ENCODE results near the gene CYP46A1.

The CYP46A1 gene

GRCh38 chr14:99716850-99717681 lies 33.0 kb downstream of the CYP46A1 start:
- no peak for DNase-seq

GRCh38 chr14:99717682-99718013 lies 33.5 kb downstream of the CYP46A1 start:
- no peak for DNase-seq

- DNase-seq: no peak
Measured at GRCh38 chr14:99718031-99718810, 34.1 kb downstream of the CYP46A1 start.

GRCh38 chr14:99718811-99719192 lies 34.7 kb downstream of the CYP46A1 start:
- no peak for DNase-seq

GRCh38 chr14:99720941-99721791 lies 37.1 kb downstream of the CYP46A1 start:
- DNase-seq: no peak

- no peak for DNase-seq
Measured at GRCh38 chr14:99721792-99722516, 37.9 kb downstream of the CYP46A1 start.

- DNase-seq: no peak
Measured at GRCh38 chr14:99722741-99723140, 38.6 kb downstream of the CYP46A1 start.

GRCh38 chr14:99724196-99724891 lies 40.2 kb downstream of the CYP46A1 start:
- no peak for DNase-seq

GRCh38 chr14:99724939-99725773 lies 41.1 kb downstream of the CYP46A1 start:
- no peak for DNase-seq

GRCh38 chr14:99725774-99726537 lies 41.9 kb downstream of the CYP46A1 start:
- no peak for DNase-seq

GRCh38 chr14:99726538-99727095 lies 42.5 kb downstream of the CYP46A1 start:
- DNase-seq: no peak

- no peak for DNase-seq
Measured at GRCh38 chr14:99727096-99727870, 43.2 kb downstream of the CYP46A1 start.

- no peak for DNase-seq
Measured at GRCh38 chr14:99728231-99728920, 44.3 kb downstream of the CYP46A1 start.

GRCh38 chr14:99728981-99729451 lies 44.9 kb downstream of the CYP46A1 start:
- no peak for DNase-seq

GRCh38 chr14:99729991-99730875 lies 46.1 kb downstream of the CYP46A1 start:
- no peak for DNase-seq

- DNase-seq: no peak
Measured at GRCh38 chr14:99730876-99731546, 46.9 kb downstream of the CYP46A1 start.
